GM19023 (cell line): ENCODE results near the gene KRT80.

Experiments
- ATAC-seq: cut with Tn5 transposase; IDR thresholded peaks from one replicate; pipeline ENCODE4 v1.9.1; 2021; ENCODE audit warnings: mild to moderate bottlenecking, moderate library complexity; ENCODE audit not compliant: unreplicated experiment

Gene KRT80

GRCh38 chr12:52181746-52182145 lies 10.1 kb downstream of the KRT80 start:
- no peak for ATAC-seq

GRCh38 chr12:52180971-52181628 lies 10.7 kb downstream of the KRT80 start:
- ATAC-seq = no peak

- no peak for ATAC-seq
These were observed 12.3 kb downstream of the KRT80 start for GRCh38 chr12:52179396-52179973.

- no peak for ATAC-seq
These were observed 12.8 kb downstream of the KRT80 start for GRCh38 chr12:52178984-52179383.

GRCh38 chr12:52178443-52178842 lies 13.4 kb downstream of the KRT80 start:
- ATAC-seq = no peak

- ATAC-seq = no peak
These were observed 16.2 kb downstream of the KRT80 start for GRCh38 chr12:52175371-52176350.

- ATAC-seq = no peak
These were observed 18.3 kb downstream of the KRT80 start for GRCh38 chr12:52173526-52173925.

- no peak for ATAC-seq
These were observed 18.9 kb downstream of the KRT80 start for GRCh38 chr12:52172956-52173355.

GRCh38 chr12:52171950-52172512 lies 19.8 kb downstream of the KRT80 start:
- ATAC-seq = no peak

GRCh38 chr12:52170827-52171226 lies 21.0 kb downstream of the KRT80 start:
- no peak for ATAC-seq

GRCh38 chr12:52169886-52170285 lies 21.9 kb downstream of the KRT80 start:
- no peak for ATAC-seq

GRCh38 chr12:52168019-52168717 lies 23.6 kb downstream of the KRT80 start:
- ATAC-seq = no peak

GRCh38 chr12:52167526-52167925 lies 24.3 kb downstream of the KRT80 start:
- ATAC-seq = no peak

- no peak for ATAC-seq
These were observed 25.1 kb downstream of the KRT80 start for GRCh38 chr12:52166672-52167071.

- no peak for ATAC-seq
These were observed 26.5 kb downstream of the KRT80 start for GRCh38 chr12:52165096-52165855.

- no peak for ATAC-seq
These were observed 27.2 kb downstream of the KRT80 start for GRCh38 chr12:52164624-52165023.

GRCh38 chr12:52162981-52163380 lies 28.8 kb downstream of the KRT80 start:
- ATAC-seq = no peak

GRCh38 chr12:52160200-52160599 lies 31.6 kb downstream of the KRT80 start:
- no peak for ATAC-seq

GRCh38 chr12:52157566-52158150 lies 34.2 kb downstream of the KRT80 start:
- no peak for ATAC-seq
